ENCODE data around the gene LDLRAD1. TPM values are rescaled to one million over a fixed set of nuclear protein-coding genes. Genes with fewer than 3 reads are reported as not detected.

LDLRAD1 gene
- total RNA-seq, 2 experiments from 2014 or later: not detected

DNA sequence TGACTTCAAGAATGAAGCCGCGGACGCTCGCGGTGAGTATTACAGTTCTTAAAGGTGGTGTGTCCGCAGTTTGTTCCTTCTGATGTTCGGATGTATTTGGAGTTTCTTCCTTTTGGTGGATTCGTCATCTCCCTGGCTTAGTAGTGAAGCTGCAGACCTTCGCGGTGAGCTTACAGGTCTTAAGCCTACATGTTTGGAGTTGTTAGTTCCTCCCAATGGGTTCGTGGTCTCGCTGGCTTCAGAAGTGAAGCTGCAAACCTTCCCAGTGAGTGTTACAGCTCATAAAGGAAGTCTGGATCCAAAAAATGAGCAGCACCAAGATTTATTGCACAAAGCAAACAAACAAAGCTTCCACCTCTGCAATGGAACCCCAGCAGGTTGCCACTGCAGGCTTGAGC is 14.7 kb downstream of the LDLRAD1 start:
- ChIA-PET POLR2A (no interaction called here), CTCF (interaction anchor here (0.7 to 1.0 kb wide), 3 partner anchors 11 to 76 kb away, joined by 3 to 5 read pairs (median 3); no protein-coding TSS in a partner anchor)
- no peak overlapping the region for H3K27ac Mint-ChIP-seq
- no peaks in the 10 kb centered on the region for H3K4me1 Mint-ChIP-seq (ENCODE audit: low read depth)
- no peaks in the 10 kb centered on the region for H3K36me3 Mint-ChIP-seq (ENCODE audit: low read depth)
- intact Hi-C loops (cut with micrococcal nuclease): no loop called here
- no peak for DNase-seq
- H3K27me3 Mint-ChIP-seq: no peaks in the 10 kb centered on the region
- TF ChIP-seq, protein P1, sequence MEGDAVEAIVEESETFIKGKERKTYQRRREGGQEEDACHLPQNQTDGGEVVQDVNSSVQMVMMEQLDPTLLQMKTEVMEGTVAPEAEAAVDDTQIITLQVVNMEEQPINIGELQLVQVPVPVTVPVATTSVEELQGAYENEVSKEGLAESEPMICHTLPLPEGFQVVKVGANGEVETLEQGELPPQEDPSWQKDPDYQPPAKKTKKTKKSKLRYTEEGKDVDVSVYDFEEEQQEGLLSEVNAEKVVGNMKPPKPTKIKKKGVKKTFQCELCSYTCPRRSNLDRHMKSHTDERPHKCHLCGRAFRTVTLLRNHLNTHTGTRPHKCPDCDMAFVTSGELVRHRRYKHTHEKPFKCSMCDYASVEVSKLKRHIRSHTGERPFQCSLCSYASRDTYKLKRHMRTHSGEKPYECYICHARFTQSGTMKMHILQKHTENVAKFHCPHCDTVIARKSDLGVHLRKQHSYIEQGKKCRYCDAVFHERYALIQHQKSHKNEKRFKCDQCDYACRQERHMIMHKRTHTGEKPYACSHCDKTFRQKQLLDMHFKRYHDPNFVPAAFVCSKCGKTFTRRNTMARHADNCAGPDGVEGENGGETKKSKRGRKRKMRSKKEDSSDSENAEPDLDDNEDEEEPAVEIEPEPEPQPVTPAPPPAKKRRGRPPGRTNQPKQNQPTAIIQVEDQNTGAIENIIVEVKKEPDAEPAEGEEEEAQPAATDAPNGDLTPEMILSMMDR (IDR thresholded peaks at IDR 0.05): no peak
- no peak for ATAC-seq
- H3K4me3 Mint-ChIP-seq: no peak overlapping the region
- H3K9me3 Mint-ChIP-seq: peaks cover 2% of the 10 kb centered on the region

DNA sequence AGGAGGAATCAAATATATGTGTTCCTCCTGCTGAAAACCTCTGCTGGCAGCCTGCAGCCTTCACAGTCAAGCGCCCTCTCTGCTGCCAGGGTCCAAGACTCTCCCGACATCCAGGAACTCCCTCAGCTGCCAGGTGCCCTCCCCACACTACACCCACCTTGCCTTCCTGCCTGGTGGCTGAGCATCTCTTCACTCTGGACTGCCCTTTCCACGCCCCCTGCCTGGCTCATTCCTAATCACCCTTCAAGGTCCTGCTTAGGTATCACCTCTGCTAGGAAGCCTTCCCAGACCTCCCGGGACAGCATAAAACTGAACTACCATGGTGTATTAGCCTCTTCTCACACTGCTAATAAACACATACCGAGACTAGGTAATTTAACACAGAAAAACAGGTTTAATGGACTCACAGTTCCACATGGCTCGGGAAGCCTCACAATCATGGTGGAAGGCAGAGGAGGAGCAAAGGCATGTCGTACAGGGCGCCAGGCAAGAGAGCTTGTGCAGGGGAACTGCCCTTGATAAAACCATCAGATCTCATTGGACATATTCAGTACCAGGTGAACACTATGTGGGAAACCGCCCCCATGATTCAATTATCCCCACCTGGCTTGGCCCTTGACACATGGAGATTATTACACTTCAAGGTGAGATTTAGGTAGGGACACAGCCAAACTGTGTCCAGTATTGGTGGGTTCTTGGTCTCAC is 15.3 kb downstream of the LDLRAD1 start:
- H3K27me3 Mint-ChIP-seq: no peaks in the 10 kb centered on the region
- H3K27ac Mint-ChIP-seq: no peak overlapping the region
- POLR2A ChIA-PET: no interaction called here
- CTCF ChIA-PET: interaction anchor here (0.7 to 1.0 kb wide), 3 partner anchors 10 to 76 kb away, joined by 3 to 5 read pairs (median 3); no protein-coding TSS in a partner anchor
- H3K4me1 Mint-ChIP-seq (ENCODE audit: low read depth): no peaks in the 10 kb centered on the region
- intact Hi-C loops (cut with micrococcal nuclease): no loop called here
- TF ChIP-seq, protein P1 (IDR thresholded peaks at IDR 0.05): no peak
- H3K9me3 Mint-ChIP-seq: peaks cover 2% of the 10 kb centered on the region
- H3K4me3 Mint-ChIP-seq: no peak overlapping the region
- no peaks in the 10 kb centered on the region for H3K36me3 Mint-ChIP-seq (ENCODE audit: low read depth)
- ATAC-seq: no peak
- DNase-seq: no peak

DNA sequence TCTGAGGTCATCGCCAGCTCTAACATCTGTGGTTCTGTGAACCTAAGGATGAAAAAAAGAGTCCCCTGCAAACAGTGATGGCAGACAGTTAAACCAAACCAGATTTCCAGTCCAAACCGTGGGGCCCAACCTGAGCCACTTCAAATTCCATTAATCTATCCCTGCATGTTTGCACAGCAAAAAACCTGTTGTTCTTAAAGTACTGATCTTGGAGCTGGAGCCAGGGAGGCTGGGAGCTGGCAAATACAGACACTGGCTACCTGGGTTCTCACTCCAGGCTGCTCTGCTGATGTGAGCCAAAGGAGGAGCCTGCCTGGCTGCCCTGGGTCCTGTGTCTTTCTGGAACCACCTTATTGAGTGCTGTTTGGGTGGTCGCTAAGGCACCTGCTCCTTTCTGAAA is 16.4 kb downstream of the LDLRAD1 start:
- Mint-ChIP-seq H3K27me3 (no peaks in the 10 kb centered on the region), H3K9me3 (peaks cover 2% of the 10 kb centered on the region), H3K36me3 (ENCODE audit: low read depth) (no peaks in the 10 kb centered on the region), H3K4me1 (ENCODE audit: low read depth) (no peaks in the 10 kb centered on the region), H3K4me3 (no peak overlapping the region), H3K27ac (no peak overlapping the region)
- intact Hi-C loops (cut with micrococcal nuclease): no loop called here
- TF ChIP-seq, protein P1 (IDR thresholded peaks at IDR 0.05): no peak
- ATAC-seq (no peak), DNase-seq (no peak)
- CTCF ChIA-PET: interaction anchor here (0.6 kb wide), 1 partner anchor 49 kb away, joined by 3 read pairs; no protein-coding TSS in a partner anchor
- POLR2A ChIA-PET: no interaction called here

DNA sequence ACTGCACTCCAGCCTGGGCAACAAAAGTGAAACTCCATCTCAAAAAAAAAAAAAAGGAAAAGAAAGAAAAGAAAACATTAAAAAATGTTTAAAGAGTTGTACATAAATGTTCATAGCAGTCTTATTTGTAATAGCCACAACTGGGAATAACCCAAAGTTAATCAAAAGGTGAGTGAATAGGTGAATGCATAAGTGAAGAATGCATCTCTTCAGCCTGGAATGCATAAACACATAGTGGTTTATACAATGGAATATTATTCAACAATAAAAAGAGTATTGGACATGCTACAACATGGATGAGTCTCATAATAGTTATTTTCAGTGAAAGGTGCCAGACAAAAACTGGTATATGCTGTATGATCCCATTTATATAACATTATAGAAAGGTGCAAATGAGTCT is 18.1 kb downstream of the LDLRAD1 start:
- H3K9me3 Mint-ChIP-seq: peaks cover 2% of the 10 kb centered on the region
- no peak overlapping the region for H3K4me3 Mint-ChIP-seq
- TF ChIP-seq, protein P1 (IDR thresholded peaks at IDR 0.05): no peak
- H3K4me1 Mint-ChIP-seq (ENCODE audit: low read depth): no peaks in the 10 kb centered on the region
- H3K27me3 Mint-ChIP-seq: peaks cover 2% of the 10 kb centered on the region
- no peaks in the 10 kb centered on the region for H3K36me3 Mint-ChIP-seq (ENCODE audit: low read depth)
- DNase-seq (no peak), ATAC-seq (no peak)
- ChIA-PET CTCF (no interaction called here), POLR2A (no interaction called here)
- intact Hi-C loops (cut with micrococcal nuclease): no loop called here
- no peak overlapping the region for H3K27ac Mint-ChIP-seq

DNA sequence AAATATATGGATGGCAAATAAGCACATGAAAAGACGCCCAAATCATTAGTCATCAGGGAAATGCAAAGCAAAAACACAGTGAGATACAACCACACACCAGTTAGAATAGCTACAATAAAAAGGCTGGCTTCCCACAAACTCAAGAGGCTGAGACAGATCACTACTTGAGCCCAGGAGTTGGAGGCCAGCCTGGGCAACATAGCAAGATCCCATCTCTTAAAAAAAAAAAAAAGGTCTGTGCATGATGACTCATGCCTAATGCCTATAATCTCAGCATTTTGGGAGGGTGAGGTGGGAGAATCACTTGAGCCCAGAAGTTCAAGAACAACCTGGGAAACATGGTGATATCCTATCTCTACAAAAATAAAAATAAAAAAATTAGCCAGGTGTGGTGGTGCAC is 19.8 kb downstream of the LDLRAD1 start:
- CTCF ChIA-PET: no interaction called here
- Mint-ChIP-seq H3K27ac (no peak overlapping the region), H3K36me3 (ENCODE audit: low read depth) (no peaks in the 10 kb centered on the region), H3K4me3 (no peak overlapping the region), H3K9me3 (peaks cover 2% of the 10 kb centered on the region), H3K4me1 (ENCODE audit: low read depth) (no peaks in the 10 kb centered on the region), H3K27me3 (peaks cover 2% of the 10 kb centered on the region)
- intact Hi-C loops (cut with micrococcal nuclease): no loop called here
- DNase-seq (no peak), ATAC-seq (no peak)
- TF ChIP-seq, protein P1 (IDR thresholded peaks at IDR 0.05): no peak
- POLR2A ChIA-PET: no interaction called here
